HG02759 (cell line): ENCODE results near the gene MALL.
"Not testable (repeated sequence)": the region's sequence is repeated elsewhere in the genome, so short reads cannot be mapped to it uniquely, and the experiment has no call there.

Experiments used
- ATAC-seq: cut with Tn5 transposase; IDR thresholded peaks from one replicate; pipeline ENCODE4 v1.9.1; 2021; ENCODE audit warnings: mild to moderate bottlenecking, moderate library complexity; ENCODE audit not compliant: unreplicated experiment

MALL gene

DNA sequence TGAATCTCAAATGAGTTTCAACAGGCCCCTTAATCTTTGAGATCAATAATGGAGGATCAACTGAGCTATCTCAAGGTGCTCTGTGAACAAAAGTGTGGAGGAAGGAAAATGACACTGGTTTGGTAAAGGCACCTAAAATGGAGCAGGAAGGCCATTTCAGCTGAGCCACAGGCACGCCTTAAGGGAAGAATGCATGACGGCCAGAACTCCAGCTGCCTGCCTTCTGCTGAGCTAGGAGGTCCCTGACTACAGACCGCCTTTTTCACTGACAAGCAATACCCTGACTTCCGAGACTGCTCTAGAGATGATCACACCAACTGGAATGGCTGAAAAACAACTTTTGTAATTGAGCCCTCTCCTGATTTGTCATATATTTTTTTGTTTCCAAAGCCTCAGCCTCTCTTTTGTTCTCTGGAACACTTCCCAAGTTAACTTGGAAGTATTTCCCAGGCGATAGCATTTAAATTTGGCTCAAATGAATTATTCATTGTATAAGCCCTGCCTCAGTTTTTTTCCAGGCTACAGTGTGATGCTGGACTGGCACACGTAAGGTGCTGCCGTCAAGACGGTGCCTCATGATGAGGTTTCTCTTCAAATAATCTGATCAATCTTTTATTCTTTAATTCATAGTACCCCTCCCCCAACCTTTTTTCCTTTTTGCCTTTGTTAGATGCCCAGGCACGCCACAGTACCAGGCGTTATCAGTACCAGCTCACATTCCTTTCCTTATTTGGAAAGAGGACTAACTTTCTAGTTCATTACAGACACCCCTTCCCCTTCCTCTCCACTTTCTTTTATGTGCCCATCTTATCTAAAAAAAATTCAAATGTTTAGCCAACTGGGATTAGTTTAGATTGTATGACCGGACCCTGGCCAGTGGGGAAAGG lies 60.9 kb downstream of the MALL start:
- ATAC-seq: not testable (repeated sequence)

- not testable (repeated sequence) for ATAC-seq
Observed at GRCh38 chr2:110053688-110054087, 61.9 kb downstream of the MALL start.

DNA sequence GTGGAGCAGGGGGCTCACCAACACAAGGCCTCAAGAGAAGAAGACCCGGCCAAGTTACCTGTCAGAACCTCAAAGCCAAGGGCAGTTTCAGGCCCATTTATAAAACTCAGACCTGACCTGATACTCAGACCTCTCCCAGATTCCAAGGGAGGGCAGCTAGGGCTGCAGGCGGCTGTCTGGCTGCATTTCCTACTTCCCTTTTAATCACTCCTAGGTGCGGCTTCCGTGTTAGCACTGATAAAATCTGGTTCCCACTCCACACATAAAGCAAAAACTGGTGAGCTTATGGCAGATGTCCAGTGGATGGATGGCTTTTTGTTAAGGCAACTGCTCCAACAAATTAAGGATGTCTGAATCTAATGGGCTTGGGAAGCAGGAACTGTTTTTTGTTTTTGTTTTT lies 63.5 kb downstream of the MALL start:
- ATAC-seq: not testable (repeated sequence)

DNA sequence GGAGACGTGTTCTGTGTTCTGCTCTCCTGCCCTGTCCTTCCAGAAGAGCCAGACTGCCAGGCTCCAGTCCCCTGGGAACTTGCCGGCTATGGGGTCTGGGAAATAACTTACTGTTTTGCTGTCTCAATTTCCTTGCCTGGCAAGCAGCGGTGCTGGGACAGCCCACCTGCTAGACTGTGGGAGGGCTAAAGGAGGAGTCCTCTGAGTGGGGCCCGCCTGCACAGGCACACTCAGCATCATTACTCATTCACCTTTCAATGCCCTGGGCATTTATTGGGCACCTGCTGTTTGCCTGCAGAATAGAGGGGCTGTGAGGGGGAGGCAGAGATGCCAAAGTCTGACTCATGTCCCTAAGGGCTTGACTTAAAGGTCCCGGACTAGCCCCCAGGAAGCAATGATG lies 65.4 kb downstream of the MALL start:
- ATAC-seq: not testable (repeated sequence)

DNA sequence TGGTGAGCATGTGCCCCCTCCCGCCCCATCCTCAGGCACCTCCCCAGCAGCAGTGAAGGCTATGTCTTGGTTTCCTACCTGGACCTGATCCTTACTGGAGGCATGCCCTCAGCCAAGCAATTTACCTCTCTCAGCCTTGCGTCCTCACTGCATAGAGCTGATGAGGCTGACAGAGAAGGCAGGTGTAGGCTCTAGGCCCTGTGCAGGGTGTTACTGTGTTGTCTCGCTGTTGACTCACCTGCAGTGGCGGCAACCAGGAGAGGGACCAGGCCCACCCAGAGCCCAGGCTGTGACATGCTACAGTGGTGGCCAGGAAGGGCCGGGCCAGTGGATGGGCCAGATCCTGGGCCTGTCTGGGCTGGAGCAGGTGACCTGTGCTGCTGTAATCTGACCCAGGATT lies 65.9 kb downstream of the MALL start:
- ATAC-seq: not testable (repeated sequence)

- not testable (repeated sequence) for ATAC-seq
Observed at GRCh38 chr2:110048255-110049197, 67.1 kb downstream of the MALL start.

- ATAC-seq: not testable (repeated sequence)
Observed at GRCh38 chr2:110047225-110047624, 68.4 kb downstream of the MALL start.

- not testable (repeated sequence) for ATAC-seq
Observed at GRCh38 chr2:110041941-110042660, 73.5 kb downstream of the MALL start.

DNA sequence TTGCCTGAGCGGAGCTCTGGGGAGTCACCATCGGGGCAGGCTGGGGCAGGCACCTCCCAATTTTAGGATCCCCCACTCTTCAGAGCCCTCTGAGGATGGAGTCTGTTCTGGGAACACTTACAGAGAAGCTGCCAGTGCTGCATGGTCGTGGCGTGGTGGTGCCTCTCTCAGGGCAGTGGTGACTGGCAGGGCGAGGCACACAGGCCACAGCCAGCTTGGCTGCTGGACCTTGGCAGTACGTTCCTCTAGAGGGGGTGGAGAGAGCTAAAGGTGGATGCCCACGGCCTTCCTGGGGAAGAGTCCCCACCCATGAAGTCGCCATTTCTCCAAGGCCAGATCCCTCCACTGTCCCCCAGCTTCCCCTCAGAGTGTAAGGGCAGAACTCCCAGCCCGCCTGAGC lies 78.3 kb downstream of the MALL start:
- ATAC-seq: not testable (repeated sequence)

DNA sequence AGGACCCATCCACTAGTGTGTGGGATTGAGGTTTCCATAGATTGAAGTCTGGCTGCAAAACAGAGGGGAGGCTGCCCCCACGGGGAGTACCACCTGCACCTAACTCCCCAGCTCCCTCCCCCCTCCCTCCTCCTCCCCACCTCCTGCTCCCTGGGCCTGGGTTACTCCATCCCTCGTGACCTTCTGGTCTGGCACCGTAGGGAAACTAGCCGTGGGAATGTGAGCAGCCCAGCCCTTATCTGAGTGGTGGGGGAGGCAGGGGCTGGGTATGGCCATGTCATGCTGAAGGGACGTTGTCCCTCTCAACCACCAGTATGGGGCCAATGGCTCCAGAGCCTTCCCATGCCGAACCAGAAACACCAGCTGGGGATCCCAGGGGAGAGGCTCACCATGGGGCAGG lies 80.2 kb downstream of the MALL start:
- ATAC-seq: not testable (repeated sequence)

DNA sequence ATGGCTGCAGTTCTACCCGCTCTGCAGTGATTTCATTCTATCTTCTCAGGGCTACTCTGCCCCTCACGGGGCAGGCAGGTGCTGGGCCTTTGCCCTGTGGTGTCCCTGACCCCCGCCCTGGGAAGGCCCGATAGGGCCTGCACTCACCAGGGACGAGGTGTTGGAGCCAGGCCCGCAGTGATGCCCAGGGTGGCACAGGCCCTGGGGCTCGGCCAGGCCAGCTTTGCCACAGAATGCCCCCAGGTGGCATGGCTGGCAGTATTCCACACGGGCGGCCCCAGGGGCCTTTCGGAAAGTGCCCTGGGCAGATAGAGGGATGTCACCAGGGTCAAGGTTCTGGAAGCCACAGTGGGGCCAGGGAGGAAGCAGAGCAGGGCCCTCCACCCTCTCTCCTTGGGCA lies 80.7 kb downstream of the MALL start:
- not testable (repeated sequence) for ATAC-seq
